Loucy (cell line): ENCODE data around the gene KRTAP29-1.
"Not testable (repeated sequence)": the region's sequence is repeated elsewhere in the genome, so short reads cannot be mapped to it uniquely, and the experiment has no call there.

Experiments used
- H2AFZ ChIP-seq: fragments of 200-600 bp; sonication (generic); 2 replicates; pipeline ENCODE4 v1.6.0; 2016; ENCODE audit warnings: antibody characterized with exemption, mild to moderate bottlenecking, low read length, moderate library complexity
- H3F3A ChIP-seq: fragments of 200-600 bp; 2 replicates; pipeline ENCODE4 v1.6.0; 2016; ENCODE audit warnings: antibody characterized with exemption, low read depth, mild to moderate bottlenecking
- H3K27me3 ChIP-seq: fragments of 200-600 bp; sonication (generic); 2 replicates; pipeline ENCODE4 v1.6.1; 2014; ENCODE audit warnings: low read length, mild to moderate bottlenecking; ENCODE audit not compliant: insufficient read depth, poor library complexity, severe bottlenecking
- H3K36me3 ChIP-seq: fragments of 200-600 bp; sonication (generic); 2 replicates; pipeline ENCODE4 v1.6.1; 2016; ENCODE audit warnings: low read length; ENCODE audit not compliant: insufficient read depth
- H3K4me1 ChIP-seq: fragments of 200-600 bp; sonication (generic); 2 replicates; pipeline ENCODE4 v1.5.1; 2014; ENCODE audit warnings: low read length, mild to moderate bottlenecking; ENCODE audit not compliant: insufficient read depth, poor library complexity, severe bottlenecking
- H3K4me2 ChIP-seq: fragments of 200-600 bp; sonication (generic); 2 replicates; pipeline ENCODE4 v1.6.0; 2014; ENCODE audit warnings: antibody characterized with exemption, low read length, low read depth, mild to moderate bottlenecking; ENCODE audit not compliant: poor library complexity, severe bottlenecking
- H3K4me3 ChIP-seq: fragments of 200-600 bp; sonication (generic); 2 replicates; pipeline ENCODE4 v1.5.1; 2014; ENCODE audit warnings: low read length, mild to moderate bottlenecking, mixed read lengths; ENCODE audit not compliant: poor library complexity, severe bottlenecking
- H3K79me2 ChIP-seq: fragments of 200-600 bp; sonication (generic); 2 replicates; pipeline ENCODE4 v1.6.1; 2014; ENCODE audit warnings: low read length; ENCODE audit not compliant: insufficient read depth
- H3K9ac ChIP-seq: fragments of 200-600 bp; sonication (generic); 2 replicates; pipeline ENCODE4 v1.6.0; 2014; ENCODE audit warnings: mild to moderate bottlenecking, low read depth, low read length, moderate library complexity; ENCODE audit not compliant: poor library complexity, severe bottlenecking
- H3K9me2 ChIP-seq: fragments of 200-600 bp; sonication (generic); replicated peaks from 2 replicates; pipeline ENCODE4 v1.6.1; 2016; ENCODE audit warnings: low read depth, low read length, mixed read lengths
- H3K9me3 ChIP-seq: fragments of 200-600 bp; sonication (generic); 2 replicates; pipeline ENCODE4 v1.6.1; 2014; ENCODE audit warnings: mild to moderate bottlenecking, antibody characterized with exemption, low read length, low read depth; ENCODE audit not compliant: insufficient read depth
- H4K20me1 ChIP-seq: fragments of 200-600 bp; sonication (generic); 2 replicates; pipeline ENCODE4 v1.6.0; 2014; ENCODE audit warnings: antibody characterized with exemption, low read length, mild to moderate bottlenecking; ENCODE audit not compliant: insufficient read depth, poor library complexity, severe bottlenecking
- CTCF ChIP-seq: fragments of 200-600 bp; sonication (generic); conservative IDR thresholded peaks from 2 replicates; pipeline ENCODE4 v1.5.1; 2014; ENCODE audit warnings: mild to moderate bottlenecking, antibody characterized with exemption, low read length
- EZH2phosphoT487 ChIP-seq: fragments of 200-600 bp; IDR thresholded peaks from 2 replicates; pipeline ENCODE4 v1.6.1; 2018; ENCODE audit warnings: antibody characterized with exemption, mild to moderate bottlenecking, moderate library complexity, borderline replicate concordance

The KRTAP29-1 gene

GRCh38 chr17:41284546-41284945, 18.1 kb downstream of the KRTAP29-1 start:
- Histone ChIP-seq H3K4me1 (peaks cover 20% of the 10 kb centered on the region), H4K20me1 (no peaks in the 10 kb centered on the region), H3K9ac (no peak overlapping the region), H2AFZ (no peak overlapping the region), H3K36me3 (no peaks in the 10 kb centered on the region), H3K9me3 (no peaks in the 10 kb centered on the region), H3K4me2 (peak overlapping the region; percentile 49), H3K27me3 (no peaks in the 10 kb centered on the region), H3F3A (no peaks in the 10 kb centered on the region), H3K4me3 (no peak overlapping the region), H3K79me2 (no peaks in the 10 kb centered on the region), H3K9me2 (no peaks in the 10 kb centered on the region)
- TF ChIP-seq EZH2phosphoT487 (no peak), CTCF (no peak)

- no peak overlapping the region for H2AFZ ChIP-seq
- no peaks in the 10 kb centered on the region for H3K79me2 ChIP-seq
- H3K9me3 ChIP-seq, result no peaks in the 10 kb centered on the region
- H3K4me1 ChIP-seq, result peaks cover 20% of the 10 kb centered on the region
- TF ChIP-seq CTCF, result no peak
- no peak for TF ChIP-seq EZH2phosphoT487
- no peaks in the 10 kb centered on the region for H3K36me3 ChIP-seq
- no peak overlapping the region for H3K9ac ChIP-seq
- no peaks in the 10 kb centered on the region for H3K27me3 ChIP-seq
- no peaks in the 10 kb centered on the region for H3F3A ChIP-seq
- peak overlapping the region; percentile 49 for H3K4me2 ChIP-seq
- H4K20me1 ChIP-seq, result no peaks in the 10 kb centered on the region
- no peaks in the 10 kb centered on the region for H3K9me2 ChIP-seq
- no peak overlapping the region for H3K4me3 ChIP-seq
These were observed 18.6 kb downstream of the KRTAP29-1 start for GRCh38 chr17:41284043-41284442.

- H3K9ac ChIP-seq, result no peak overlapping the region
- TF ChIP-seq CTCF (no peak), EZH2phosphoT487 (no peak)
- no peaks in the 10 kb centered on the region for H3K9me2 ChIP-seq
- no peaks in the 10 kb centered on the region for H3K79me2 ChIP-seq
- H3K27me3 ChIP-seq, result no peaks in the 10 kb centered on the region
- no peaks in the 10 kb centered on the region for H4K20me1 ChIP-seq
- no peaks in the 10 kb centered on the region for H3K9me3 ChIP-seq
- H3K4me3 ChIP-seq, result no peak overlapping the region
- no peaks in the 10 kb centered on the region for H3F3A ChIP-seq
- no peak overlapping the region for H3K4me2 ChIP-seq
- H3K4me1 ChIP-seq, result peaks cover under 1% of the 10 kb centered on the region
- no peak overlapping the region for H2AFZ ChIP-seq
- no peaks in the 10 kb centered on the region for H3K36me3 ChIP-seq
These were observed 24.3 kb downstream of the KRTAP29-1 start for GRCh38 chr17:41278176-41278955.

GRCh38 chr17:41275648-41276190, 26.9 kb downstream of the KRTAP29-1 start, which contains the start of gene KRTAP9-7:
Gene KRTAP9-7, plus strand, starts transcription at chr17:41275698. Its CDS starts 0 bp downstream, at chr17:41275698.
- not testable (repeated sequence) for H3F3A ChIP-seq, H3K4me3 ChIP-seq, H3K9ac ChIP-seq, H3K4me2 ChIP-seq, H2AFZ ChIP-seq, H3K9me3 ChIP-seq, H3K9me2 ChIP-seq, H4K20me1 ChIP-seq, H3K36me3 ChIP-seq, H3K27me3 ChIP-seq, H3K79me2 ChIP-seq, H3K4me1 ChIP-seq
